ENCODE results near the gene MYADML2.
"Not testable (repeated sequence)": the region's sequence is repeated elsewhere in the genome, so short reads cannot be mapped to it uniquely, and the experiment has no call there.

MYADML2 gene

GRCh38 chr17:81923302-81924260 lies 23.5 kb downstream of the MYADML2 start:
- DNase-seq, result no peak

DNA sequence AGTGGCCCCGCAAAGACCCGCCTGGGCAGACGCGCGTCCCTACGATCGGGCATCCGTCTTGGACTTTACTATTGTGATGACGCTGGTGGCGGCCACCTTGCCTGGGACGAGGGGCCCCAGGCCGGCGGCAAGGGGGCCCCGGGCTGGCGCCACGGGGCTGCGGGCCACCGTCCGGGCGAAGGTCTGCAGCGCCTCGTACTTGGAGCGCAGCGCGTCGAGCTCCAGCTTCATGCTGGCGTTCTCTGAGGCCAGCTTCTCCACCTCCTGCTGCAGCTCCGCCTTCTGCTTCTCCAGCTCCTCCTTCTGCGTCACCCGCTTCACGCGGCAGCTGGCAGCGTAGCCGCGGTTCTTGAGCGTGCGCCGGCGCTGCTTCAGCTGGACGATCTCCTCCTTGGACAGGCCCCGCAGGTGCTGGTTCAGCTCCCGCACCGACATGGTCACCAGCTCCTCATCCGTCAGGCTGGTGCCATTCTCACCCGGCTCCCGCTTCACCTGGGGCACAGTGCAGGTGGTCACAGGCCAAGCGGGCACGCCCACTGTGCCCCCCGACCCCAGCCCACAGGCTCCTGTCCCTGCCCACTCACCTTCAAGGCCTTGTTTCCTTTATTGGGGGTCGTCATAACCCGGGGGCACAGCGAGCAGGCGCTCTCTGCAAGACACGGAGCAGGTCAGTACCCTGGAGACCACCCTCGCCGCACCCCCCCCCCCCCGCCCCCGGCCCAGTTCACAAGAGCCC lies 24.3 kb downstream of the MYADML2 start:
- no peak for DNase-seq

DNA sequence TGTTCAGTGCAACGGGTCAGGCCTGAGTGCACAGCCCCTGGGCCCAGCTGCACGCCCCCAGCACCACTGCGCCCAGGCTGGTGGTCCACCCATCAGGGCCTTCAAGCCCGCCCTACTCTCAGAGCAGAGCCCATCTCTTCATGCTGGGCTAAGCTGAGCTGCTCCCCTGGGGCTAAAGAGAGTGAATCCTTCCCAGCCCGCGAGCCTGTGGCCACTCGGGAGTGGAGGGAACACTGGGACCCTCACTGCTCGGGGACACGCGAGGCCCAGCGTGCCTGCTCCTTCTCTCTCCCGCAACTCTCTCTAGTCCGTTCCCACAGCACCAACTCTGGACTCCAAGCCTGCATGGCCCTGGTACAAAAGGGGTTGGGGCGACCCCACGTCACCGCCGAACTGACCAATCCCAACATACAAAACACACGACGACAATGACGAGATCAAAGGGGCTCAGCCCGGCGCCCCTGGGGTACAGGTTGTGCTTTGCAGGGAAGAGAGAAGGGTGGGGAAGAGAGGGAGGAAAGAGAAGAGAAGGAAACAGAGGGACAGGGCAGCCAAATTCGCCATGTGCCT lies 25.0 kb downstream of the MYADML2 start:
- no peak for DNase-seq

DNA sequence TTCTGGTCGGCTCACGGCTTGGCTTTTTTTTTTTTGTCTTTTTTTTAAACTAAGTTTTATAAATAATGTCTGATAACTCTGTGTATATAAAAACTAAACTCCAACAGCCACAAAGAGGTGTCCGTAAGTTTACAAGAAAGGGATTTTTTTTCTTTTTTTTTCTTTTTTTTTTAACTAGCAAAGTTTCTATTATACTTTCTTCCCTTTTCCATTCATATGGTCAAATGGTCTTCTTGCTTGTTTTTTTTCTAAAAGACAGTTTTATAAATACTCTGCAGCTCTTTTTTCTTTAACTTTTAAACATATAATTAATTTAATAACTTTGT lies 25.5 kb downstream of the MYADML2 start:
- no peak for DNase-seq

DNA sequence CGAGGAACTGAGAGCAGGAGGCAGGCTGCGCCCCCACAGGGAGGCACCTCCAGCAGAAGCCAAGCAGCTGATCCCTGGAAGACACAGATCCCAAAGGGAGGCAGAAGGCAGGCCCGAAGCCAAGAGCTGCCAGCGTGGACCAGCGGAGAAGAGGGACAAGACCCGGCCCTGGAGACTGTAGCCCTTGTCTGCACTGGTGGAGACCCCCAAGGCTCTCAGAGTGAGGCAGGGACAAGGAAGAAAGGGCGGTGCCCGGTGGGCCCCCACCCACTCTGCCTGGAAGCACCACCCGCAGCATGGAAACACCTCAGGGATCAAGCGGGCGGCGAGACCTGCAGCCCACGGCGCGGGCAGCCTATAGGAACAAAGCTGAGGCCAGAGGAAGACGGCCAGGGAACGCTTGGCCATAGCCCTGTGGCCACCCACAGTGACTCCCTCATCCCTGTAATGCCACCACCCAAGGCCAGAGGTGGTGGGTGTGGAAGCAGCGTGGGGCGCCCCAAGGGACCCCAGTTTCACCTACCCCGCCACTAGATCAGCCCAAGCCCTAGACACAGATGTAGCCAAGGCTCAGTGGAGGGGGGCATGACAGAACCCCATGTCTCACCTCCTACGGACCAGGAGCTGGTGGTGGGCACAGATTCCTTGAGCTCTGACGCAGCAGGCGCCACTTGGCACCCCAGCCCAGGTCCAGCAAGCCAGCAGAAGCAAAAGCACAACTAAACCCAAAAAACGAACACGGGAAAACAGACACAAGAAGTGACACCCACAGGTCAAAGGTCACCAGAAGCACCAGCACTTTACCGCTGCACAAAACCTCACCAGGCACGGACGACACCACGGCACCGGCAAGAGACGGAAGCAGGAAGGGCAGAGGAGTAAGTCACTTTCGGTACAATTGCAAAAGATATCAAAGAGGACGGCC lies 26.2 kb downstream of the MYADML2 start:
- DNase-seq, result no peak

DNA sequence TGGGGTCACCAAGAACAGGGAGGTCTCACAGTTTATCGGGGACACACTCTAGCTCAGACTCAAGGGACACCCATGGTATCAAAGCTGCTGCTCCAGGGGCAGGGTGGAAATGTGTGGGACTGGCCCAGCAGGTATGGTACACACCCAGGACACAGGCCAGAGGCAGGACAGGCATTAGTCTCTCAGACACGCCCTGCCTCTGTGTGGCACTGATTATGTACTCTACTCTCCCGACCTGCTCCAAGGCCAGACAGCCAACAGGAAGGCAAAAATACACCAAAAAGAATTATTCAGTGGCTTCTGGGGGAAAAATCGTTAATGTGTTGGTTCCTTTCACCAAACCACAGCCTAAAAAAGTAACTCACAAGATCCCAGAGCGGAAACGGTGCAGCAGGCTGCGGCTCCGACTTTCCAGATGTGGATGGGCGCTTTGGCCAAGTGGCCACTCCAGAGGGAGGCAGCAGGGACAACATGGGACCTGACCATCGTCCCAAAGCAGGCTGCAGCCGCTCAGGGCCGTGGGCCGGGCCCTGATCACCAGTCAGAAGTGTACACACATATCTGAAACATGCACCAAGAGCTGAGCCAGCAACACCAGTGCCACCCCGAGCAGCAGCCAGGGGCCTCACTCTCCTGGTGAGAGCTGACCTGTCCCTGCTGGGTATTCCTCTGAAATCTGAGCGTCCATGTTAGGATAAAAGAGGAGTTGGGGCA lies 28.0 kb downstream of the MYADML2 start:
- no peak for DNase-seq

DNA sequence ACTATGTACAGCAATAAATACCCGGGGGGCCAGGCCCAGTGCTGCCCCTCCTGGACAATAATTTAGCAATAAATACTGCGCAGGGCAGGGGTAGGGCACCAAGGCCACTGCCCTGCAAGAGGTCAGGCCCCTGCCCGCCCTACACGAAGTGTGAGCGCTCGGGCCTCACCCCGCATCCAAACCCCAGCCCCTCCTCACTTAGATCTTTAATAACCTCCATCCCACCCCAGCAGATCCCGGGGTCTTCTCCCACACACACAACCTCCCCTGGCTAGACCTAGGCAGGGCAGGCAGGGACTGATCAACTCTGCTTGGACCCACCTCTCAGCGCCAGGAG lies 28.7 kb downstream of the MYADML2 start:
- not testable (repeated sequence) for DNase-seq

GRCh38 chr17:81917565-81918332 lies 29.3 kb downstream of the MYADML2 start, which contains the start of gene SIRT7:
SIRT7 (minus strand) TSS chr17:81918176; CDS start chr17:81918131, 45 bp downstream.
- DNase-seq, result peak; percentile 95

DNA sequence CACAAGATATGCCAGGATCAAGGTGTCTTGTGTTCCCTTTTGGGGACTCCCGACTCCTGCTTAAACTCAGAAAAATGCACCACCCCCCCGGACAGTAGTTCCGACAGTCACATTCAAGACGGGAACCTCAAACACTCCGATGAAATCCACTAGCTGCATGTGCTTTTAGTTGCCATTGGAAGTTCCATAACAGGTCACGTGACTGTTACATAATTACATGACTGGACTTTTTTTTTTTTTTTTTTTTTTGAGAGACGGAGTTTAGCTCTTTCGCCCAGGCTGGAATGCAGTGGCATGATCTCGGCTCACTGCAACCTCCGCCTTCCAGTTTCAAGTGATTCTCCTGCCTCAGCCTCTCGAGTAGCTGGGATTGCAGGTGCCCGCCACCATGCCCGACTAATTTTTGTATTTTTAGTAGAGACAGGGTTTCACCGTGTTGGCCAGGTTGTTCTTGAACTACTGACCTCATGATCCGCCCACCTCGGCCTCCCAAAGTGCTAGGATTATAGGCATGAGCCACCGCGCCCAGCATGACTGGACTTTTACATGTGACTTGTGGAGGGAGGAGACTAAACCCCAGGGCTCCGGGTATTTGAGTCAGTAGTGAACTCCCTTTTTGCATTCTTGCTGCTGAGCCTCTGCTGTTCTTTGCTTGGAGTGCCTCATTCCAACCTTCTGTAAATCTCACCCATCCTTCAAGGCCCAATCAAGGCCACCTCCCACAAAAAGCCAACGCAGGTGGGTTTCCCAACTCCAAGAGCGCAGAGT lies 30.6 kb downstream of the MYADML2 start:
- DNase-seq, result no peak

DNA sequence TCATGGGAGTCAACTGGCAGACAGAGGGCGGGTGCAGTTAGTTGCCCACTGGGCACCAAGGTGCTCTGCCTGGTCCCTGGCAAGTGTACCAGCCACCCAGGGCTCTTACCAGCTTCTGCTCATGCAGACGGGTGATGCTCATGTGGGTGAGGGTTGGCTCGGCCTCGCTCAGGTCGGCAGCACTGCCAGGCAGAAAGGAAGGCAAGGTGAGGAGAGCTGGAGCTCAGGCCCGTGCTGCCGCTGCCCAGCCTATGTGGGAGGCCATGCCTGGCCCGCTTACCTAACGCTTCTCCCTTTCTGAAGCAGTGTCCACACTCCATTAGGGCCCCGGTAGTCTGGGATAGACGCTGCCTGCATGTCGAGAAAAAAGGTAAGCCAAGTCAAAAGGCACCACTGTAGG lies 31.7 kb downstream of the MYADML2 start:
- DNase-seq, result no peak

- no peak for DNase-seq
Measured at GRCh38 chr17:81914103-81914850, 32.8 kb downstream of the MYADML2 start.

GRCh38 chr17:81913394-81914102 lies 33.5 kb downstream of the MYADML2 start:
- no peak for DNase-seq

DNA sequence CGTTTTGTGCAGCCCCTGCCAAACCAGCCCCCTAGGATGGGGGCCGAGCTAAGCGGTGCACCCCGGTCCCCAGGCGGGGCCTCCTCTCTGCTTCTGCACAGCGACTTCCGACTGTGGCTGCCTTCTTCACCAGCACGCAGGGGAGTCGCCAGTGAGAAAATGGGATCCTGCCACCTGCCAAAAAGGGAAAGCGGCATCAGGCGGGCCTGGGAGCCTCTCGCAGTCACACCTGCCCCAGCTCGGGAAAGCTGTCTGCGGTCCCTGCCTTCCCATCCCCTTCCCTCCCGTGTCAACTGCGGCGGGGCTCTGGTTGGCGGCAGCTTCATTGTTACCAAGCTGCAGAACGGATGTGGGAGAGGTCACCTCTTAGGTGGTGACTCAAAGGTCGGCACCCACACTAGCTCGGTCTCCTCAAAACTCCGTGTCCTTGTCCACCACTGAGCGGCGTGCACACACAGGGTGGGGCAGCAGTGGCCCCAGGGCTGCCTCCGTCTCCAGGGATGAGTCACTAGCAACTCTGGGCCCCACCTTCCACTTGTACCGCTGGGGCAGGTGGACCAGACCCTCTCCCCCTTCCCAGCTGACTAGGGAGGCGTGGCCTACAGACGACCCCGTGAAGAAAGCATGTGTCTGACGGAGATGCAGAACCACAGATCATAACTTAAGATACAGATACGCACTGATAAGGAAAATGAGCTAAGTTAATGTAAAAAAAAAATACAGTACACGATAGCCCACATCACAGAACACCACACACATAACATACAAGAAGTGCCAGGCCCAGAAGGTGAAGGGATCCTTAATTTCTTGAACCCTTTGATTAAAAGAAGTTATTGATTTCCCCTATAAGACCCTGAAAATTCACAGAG lies 34.4 kb downstream of the MYADML2 start:
- DNase-seq, result no peak

GRCh38 chr17:81911969-81912368 lies 35.1 kb downstream of the MYADML2 start:
- no peak for DNase-seq

- DNase-seq, result peak; percentile 97
Measured at GRCh38 chr17:81911277-81911961, 35.6 kb downstream of the MYADML2 start, which contains the start of gene PCYT2. PCYT2 (minus strand) TSS chr17:81911399; CDS start chr17:81911355, 44 bp downstream.

GRCh38 chr17:81910840-81911276 lies 36.2 kb downstream of the MYADML2 start:
- DNase-seq, result no peak

All from CD4-positive, alpha-beta T cell treated with Interleukin-17A for 4 hours (primary cell).